ENCODE data around the gene ACTR6. TPM values are rescaled to one million over a fixed set of nuclear protein-coding genes. Genes with fewer than 3 reads are reported as not detected.
A peak's percentile ranks its signal among the peaks of the same experiment; 100 is the strongest.
"Not testable (repeated sequence)": the region's sequence is repeated elsewhere in the genome, so short reads cannot be mapped to it uniquely, and the experiment has no call there.

Gene ACTR6
- total RNA-seq, 1 donor from 2014 or later = 26.1 TPM

DNA sequence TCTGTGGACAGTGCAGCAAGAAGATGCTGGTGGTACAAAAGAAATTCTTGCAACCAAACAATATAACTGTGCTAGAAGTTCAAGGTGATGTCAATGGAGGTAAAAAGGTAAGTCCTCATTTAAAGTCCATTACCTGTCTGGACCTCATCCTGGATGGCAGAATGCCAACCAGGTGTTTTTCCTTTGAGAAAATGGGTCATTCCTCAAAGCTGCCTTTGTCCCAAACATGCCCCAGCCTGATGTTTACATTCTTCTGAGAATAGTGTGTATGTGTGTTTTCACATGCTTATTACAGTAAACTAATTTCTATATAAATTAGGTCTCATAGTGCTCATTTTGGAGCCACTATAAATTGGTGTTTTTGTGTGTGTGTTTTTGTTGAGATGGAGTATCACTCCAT lies 24.9 kb downstream of the ACTR6 start:
- DNase-seq (ENCODE audit: extremely low spot score, unreplicated experiment) = no peak
- TF ChIP-seq, protein P1, sequence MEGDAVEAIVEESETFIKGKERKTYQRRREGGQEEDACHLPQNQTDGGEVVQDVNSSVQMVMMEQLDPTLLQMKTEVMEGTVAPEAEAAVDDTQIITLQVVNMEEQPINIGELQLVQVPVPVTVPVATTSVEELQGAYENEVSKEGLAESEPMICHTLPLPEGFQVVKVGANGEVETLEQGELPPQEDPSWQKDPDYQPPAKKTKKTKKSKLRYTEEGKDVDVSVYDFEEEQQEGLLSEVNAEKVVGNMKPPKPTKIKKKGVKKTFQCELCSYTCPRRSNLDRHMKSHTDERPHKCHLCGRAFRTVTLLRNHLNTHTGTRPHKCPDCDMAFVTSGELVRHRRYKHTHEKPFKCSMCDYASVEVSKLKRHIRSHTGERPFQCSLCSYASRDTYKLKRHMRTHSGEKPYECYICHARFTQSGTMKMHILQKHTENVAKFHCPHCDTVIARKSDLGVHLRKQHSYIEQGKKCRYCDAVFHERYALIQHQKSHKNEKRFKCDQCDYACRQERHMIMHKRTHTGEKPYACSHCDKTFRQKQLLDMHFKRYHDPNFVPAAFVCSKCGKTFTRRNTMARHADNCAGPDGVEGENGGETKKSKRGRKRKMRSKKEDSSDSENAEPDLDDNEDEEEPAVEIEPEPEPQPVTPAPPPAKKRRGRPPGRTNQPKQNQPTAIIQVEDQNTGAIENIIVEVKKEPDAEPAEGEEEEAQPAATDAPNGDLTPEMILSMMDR (IDR thresholded peaks at IDR 0.05) = no peak
- Mint-ChIP-seq H3K27ac (ENCODE audit: unreplicated experiment) (no peak overlapping the region), H3K4me1 (ENCODE audit: unreplicated experiment) (peaks cover 9% of the 10 kb centered on the region), H3K4me3 (ENCODE audit: unreplicated experiment) (no peak overlapping the region), H3K36me3 (ENCODE audit: unreplicated experiment) (peaks cover 17% of the 10 kb centered on the region), H3K9me3 (ENCODE audit: unreplicated experiment) (no peaks in the 10 kb centered on the region), H3K27me3 (ENCODE audit: unreplicated experiment) (no peaks in the 10 kb centered on the region)

DNA sequence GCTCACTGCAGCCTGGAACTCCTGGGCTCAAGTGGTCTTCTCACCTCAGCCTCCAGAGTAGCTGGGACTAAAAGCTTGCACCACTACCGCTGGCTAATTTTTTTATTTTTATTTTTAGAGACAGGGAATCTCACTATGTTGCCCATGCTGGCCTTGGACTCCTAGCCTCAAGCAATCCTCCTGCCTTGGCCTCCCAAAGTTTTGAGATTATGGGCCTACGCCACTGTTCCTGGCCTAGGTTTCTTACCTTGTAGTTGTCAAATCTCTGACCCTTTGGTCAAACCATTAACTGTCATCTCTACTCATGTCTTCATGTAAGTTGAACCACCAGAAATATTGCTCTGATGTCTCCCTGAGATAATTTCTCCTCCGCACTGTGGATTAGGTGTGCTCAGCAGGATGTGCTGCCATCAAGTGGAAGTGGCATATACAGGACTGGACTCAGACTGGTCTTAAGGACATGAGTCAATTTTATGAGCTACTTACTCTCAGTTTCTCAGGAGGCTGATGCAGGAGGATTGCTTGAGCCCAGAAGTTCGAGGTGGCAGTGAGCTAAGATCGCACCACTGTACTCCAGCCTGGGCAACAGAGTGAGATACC lies 28.5 kb downstream of the ACTR6 start:
- no peak for DNase-seq (ENCODE audit: extremely low spot score, unreplicated experiment)
- H3K27me3 Mint-ChIP-seq (ENCODE audit: unreplicated experiment) = no peaks in the 10 kb centered on the region
- no peaks in the 10 kb centered on the region for H3K9me3 Mint-ChIP-seq (ENCODE audit: unreplicated experiment)

DNA sequence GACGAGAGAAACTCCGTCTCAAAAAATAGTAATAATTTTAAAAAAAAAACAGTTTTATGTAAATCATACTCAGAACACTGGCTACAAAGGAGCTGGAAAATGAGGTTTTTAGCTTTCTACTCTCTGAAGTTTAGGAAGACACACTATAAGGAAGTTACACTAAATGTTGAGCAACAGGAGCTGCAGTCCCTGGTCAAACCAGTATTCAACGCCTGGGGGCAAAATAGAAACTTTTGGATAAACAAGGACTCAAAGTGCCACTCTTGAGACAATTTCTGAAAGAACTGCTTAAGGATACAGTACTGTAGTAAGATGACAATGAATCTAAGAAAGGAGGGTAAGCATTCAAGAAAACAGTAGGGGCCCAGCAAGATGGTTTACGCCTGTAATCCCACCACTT lies 29.3 kb downstream of the ACTR6 start:
- H3K36me3 Mint-ChIP-seq (ENCODE audit: unreplicated experiment) = peaks cover 2% of the 10 kb centered on the region
- TF ChIP-seq, protein P1 (IDR thresholded peaks at IDR 0.05) = no peak
- no peak overlapping the region for H3K4me3 Mint-ChIP-seq (ENCODE audit: unreplicated experiment)
- no peak for DNase-seq (ENCODE audit: extremely low spot score, unreplicated experiment)
- no peaks in the 10 kb centered on the region for H3K27me3 Mint-ChIP-seq (ENCODE audit: unreplicated experiment)
- no peak overlapping the region for H3K27ac Mint-ChIP-seq (ENCODE audit: unreplicated experiment)
- peaks cover 15% of the 10 kb centered on the region for H3K4me1 Mint-ChIP-seq (ENCODE audit: unreplicated experiment)
- no peaks in the 10 kb centered on the region for H3K9me3 Mint-ChIP-seq (ENCODE audit: unreplicated experiment)

More for the DNA sequence above, 28.5 kb downstream of the ACTR6 start:
- Mint-ChIP-seq H3K27ac (ENCODE audit: unreplicated experiment) (no peak overlapping the region), H3K4me3 (ENCODE audit: unreplicated experiment) (no peak overlapping the region), H3K36me3 (ENCODE audit: unreplicated experiment) (peaks cover 8% of the 10 kb centered on the region), H3K4me1 (ENCODE audit: unreplicated experiment) (peaks cover 11% of the 10 kb centered on the region)
- TF ChIP-seq, protein P1 (IDR thresholded peaks at IDR 0.05) = peak; percentile 21

DNA sequence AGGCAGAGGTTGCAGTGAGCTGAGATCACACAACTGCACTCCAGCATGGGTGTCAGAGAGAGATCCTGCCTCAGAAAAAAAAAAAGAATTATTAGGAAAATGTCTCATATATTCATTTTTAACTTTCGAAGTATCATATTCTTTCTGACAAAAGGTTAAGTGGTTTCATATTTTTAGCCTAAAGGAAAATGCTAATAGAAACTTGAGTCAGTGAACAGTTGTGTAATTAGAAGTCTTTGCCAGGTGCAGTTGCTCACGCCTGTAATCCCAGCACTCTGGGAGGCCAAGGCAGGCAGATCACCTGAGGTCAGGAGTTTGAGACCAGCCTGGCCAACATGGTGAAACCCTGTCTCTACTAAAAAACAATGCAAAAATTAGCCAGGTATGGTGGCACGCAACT lies 31.3 kb downstream of the ACTR6 start:
- DNase-seq (ENCODE audit: extremely low spot score, unreplicated experiment); H3K36me3 Mint-ChIP-seq (ENCODE audit: unreplicated experiment); H3K9me3 Mint-ChIP-seq (ENCODE audit: unreplicated experiment); H3K27ac Mint-ChIP-seq (ENCODE audit: unreplicated experiment); H3K27me3 Mint-ChIP-seq (ENCODE audit: unreplicated experiment); H3K4me3 Mint-ChIP-seq (ENCODE audit: unreplicated experiment): not testable (repeated sequence)
- peaks cover 15% of the 10 kb centered on the region for H3K4me1 Mint-ChIP-seq (ENCODE audit: unreplicated experiment)

DNA sequence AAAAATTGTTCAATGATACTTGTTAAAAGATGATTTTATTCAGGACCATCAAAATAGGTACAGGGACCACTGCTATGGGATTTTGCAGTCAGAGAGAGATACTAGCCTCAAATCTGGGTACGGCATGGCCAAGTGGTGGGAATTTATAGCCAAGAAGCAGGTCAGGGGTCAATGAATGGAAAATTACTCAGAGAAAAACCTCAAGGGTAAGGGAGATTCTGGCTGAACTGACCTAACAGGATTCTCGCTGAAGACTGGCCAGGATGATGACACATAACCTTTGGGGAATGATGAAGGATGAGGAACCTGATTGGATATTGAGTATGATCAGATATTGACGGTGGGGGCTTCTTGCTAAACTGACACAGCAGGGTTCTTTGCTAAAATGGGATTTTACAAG lies 33.6 kb downstream of the ACTR6 start:
- TF ChIP-seq, protein P1 (IDR thresholded peaks at IDR 0.05) = no peak
- Mint-ChIP-seq H3K4me1 (ENCODE audit: unreplicated experiment) (peaks cover 15% of the 10 kb centered on the region), H3K27ac (ENCODE audit: unreplicated experiment) (peak overlapping the region; percentile 13), H3K9me3 (ENCODE audit: unreplicated experiment) (no peaks in the 10 kb centered on the region), H3K4me3 (ENCODE audit: unreplicated experiment) (no peak overlapping the region), H3K36me3 (ENCODE audit: unreplicated experiment) (no peaks in the 10 kb centered on the region), H3K27me3 (ENCODE audit: unreplicated experiment) (no peaks in the 10 kb centered on the region)
- DNase-seq (ENCODE audit: extremely low spot score, unreplicated experiment) = no peak

All from osteocyte (in vitro differentiated cells).